Stimulated activated naive CD8-positive, alpha-beta T cell treated with anti-CD3 and anti-CD28 coated beads, Interleukin-15, Interleukin-2, amounts not matched to agents 100 ng/mL and 50 ng/mL, for 24 hours (primary cell): ENCODE results near the gene CRISP1.
"Not testable (repeated sequence)": the region's sequence is repeated elsewhere in the genome, so short reads cannot be mapped to it uniquely, and the experiment has no call there.

ENCODE experiments used
- H3K27ac Mint-ChIP-seq: one replicate; pipeline ENCODE4 v1.8.0; 2021; ENCODE audit warnings: mild to moderate bottlenecking, mixed read lengths
- H3K27me3 Mint-ChIP-seq: one replicate; pipeline ENCODE4 v1.8.0; 2021; ENCODE audit warnings: mixed read lengths
- H3K36me3 Mint-ChIP-seq: one replicate; pipeline ENCODE4 v1.8.0; 2021; ENCODE audit warnings: low read depth, mixed read lengths
- H3K4me1 Mint-ChIP-seq: one replicate; pipeline ENCODE4 v1.8.0; 2021; ENCODE audit warnings: low read depth, mixed read lengths
- H3K4me3 Mint-ChIP-seq: one replicate; pipeline ENCODE4 v1.8.0; 2021; ENCODE audit warnings: mild to moderate bottlenecking, mixed read lengths
- H3K9me3 Mint-ChIP-seq: one replicate; pipeline ENCODE4 v1.8.0; 2021; ENCODE audit warnings: mixed read lengths

Gene CRISP1

GRCh38 chr6:49866485-49866943 is at the start of gene CRISP1:
Gene CRISP1, minus strand, starts transcription at chr6:49866535. Its CDS starts 9,135 bp downstream, at chr6:49857400.
- Mint-ChIP-seq H3K27ac (no peak within 1 kb of the TSS), H3K36me3 (no peaks in the 10 kb centered on the region), H3K9me3 (peaks cover 14% of the 10 kb centered on the region), H3K4me1 (no peaks in the 10 kb centered on the region), H3K27me3 (no peaks in the 10 kb centered on the region), H3K4me3 (no peak within 1 kb of the TSS)

- no peak overlapping the region for H3K4me3 Mint-ChIP-seq
- no peaks in the 10 kb centered on the region for H3K36me3 Mint-ChIP-seq
- no peaks in the 10 kb centered on the region for H3K4me1 Mint-ChIP-seq
- H3K27me3 Mint-ChIP-seq, result no peaks in the 10 kb centered on the region
- H3K27ac Mint-ChIP-seq, result no peak overlapping the region
- H3K9me3 Mint-ChIP-seq, result peaks cover 3% of the 10 kb centered on the region
Observed at GRCh38 chr6:49915035-49915434, 48.7 kb upstream of the CRISP1 start.

GRCh38 chr6:49913636-49914375 is 47.5 kb upstream of the CRISP1 start:
- H3K27me3 Mint-ChIP-seq, result no peaks in the 10 kb centered on the region
- no peak overlapping the region for H3K4me3 Mint-ChIP-seq
- no peaks in the 10 kb centered on the region for H3K36me3 Mint-ChIP-seq
- no peak overlapping the region for H3K27ac Mint-ChIP-seq
- peaks cover 3% of the 10 kb centered on the region for H3K9me3 Mint-ChIP-seq
- H3K4me1 Mint-ChIP-seq, result no peaks in the 10 kb centered on the region

- no peaks in the 10 kb centered on the region for H3K36me3 Mint-ChIP-seq
- no peak overlapping the region for H3K4me3 Mint-ChIP-seq
- peaks cover 3% of the 10 kb centered on the region for H3K9me3 Mint-ChIP-seq
- H3K27ac Mint-ChIP-seq, result no peak overlapping the region
- no peaks in the 10 kb centered on the region for H3K27me3 Mint-ChIP-seq
- H3K4me1 Mint-ChIP-seq, result no peaks in the 10 kb centered on the region
Observed at GRCh38 chr6:49912196-49912595, 45.9 kb upstream of the CRISP1 start.

- H3K4me3 Mint-ChIP-seq, result no peak overlapping the region
- H3K36me3 Mint-ChIP-seq, result no peaks in the 10 kb centered on the region
- H3K27ac Mint-ChIP-seq, result no peak overlapping the region
- no peaks in the 10 kb centered on the region for H3K4me1 Mint-ChIP-seq
- no peaks in the 10 kb centered on the region for H3K27me3 Mint-ChIP-seq
- H3K9me3 Mint-ChIP-seq, result peaks cover 3% of the 10 kb centered on the region
Observed at GRCh38 chr6:49911252-49911651, 44.9 kb upstream of the CRISP1 start.

- H3K9me3 Mint-ChIP-seq, result peaks cover 3% of the 10 kb centered on the region
- H3K36me3 Mint-ChIP-seq, result no peaks in the 10 kb centered on the region
- no peaks in the 10 kb centered on the region for H3K27me3 Mint-ChIP-seq
- no peaks in the 10 kb centered on the region for H3K4me1 Mint-ChIP-seq
- no peak overlapping the region for H3K27ac Mint-ChIP-seq
- H3K4me3 Mint-ChIP-seq, result no peak overlapping the region
Observed at GRCh38 chr6:49909563-49909962, 43.2 kb upstream of the CRISP1 start.

- Mint-ChIP-seq H3K27ac (no peak overlapping the region), H3K9me3 (no peaks in the 10 kb centered on the region), H3K4me3 (no peak overlapping the region), H3K27me3 (no peaks in the 10 kb centered on the region), H3K36me3 (no peaks in the 10 kb centered on the region), H3K4me1 (no peaks in the 10 kb centered on the region)
Observed at GRCh38 chr6:49906526-49906925, 40.2 kb upstream of the CRISP1 start.

GRCh38 chr6:49905296-49905695 is 39.0 kb upstream of the CRISP1 start:
- H3K27ac Mint-ChIP-seq, result no peak overlapping the region
- H3K36me3 Mint-ChIP-seq, result no peaks in the 10 kb centered on the region
- no peak overlapping the region for H3K4me3 Mint-ChIP-seq
- H3K27me3 Mint-ChIP-seq, result no peaks in the 10 kb centered on the region
- H3K9me3 Mint-ChIP-seq, result no peaks in the 10 kb centered on the region
- no peaks in the 10 kb centered on the region for H3K4me1 Mint-ChIP-seq

- no peaks in the 10 kb centered on the region for H3K9me3 Mint-ChIP-seq
- H3K36me3 Mint-ChIP-seq, result no peaks in the 10 kb centered on the region
- H3K4me3 Mint-ChIP-seq, result no peak overlapping the region
- no peaks in the 10 kb centered on the region for H3K4me1 Mint-ChIP-seq
- no peak overlapping the region for H3K27ac Mint-ChIP-seq
- H3K27me3 Mint-ChIP-seq, result no peaks in the 10 kb centered on the region
Observed at GRCh38 chr6:49902856-49903255, 36.5 kb upstream of the CRISP1 start.

GRCh38 chr6:49898904-49899566 is 32.7 kb upstream of the CRISP1 start:
- Mint-ChIP-seq H3K36me3 (no peaks in the 10 kb centered on the region), H3K9me3 (peaks cover 7% of the 10 kb centered on the region), H3K4me3 (no peak overlapping the region), H3K27ac (no peak overlapping the region), H3K27me3 (no peaks in the 10 kb centered on the region), H3K4me1 (no peaks in the 10 kb centered on the region)

GRCh38 chr6:49895553-49895952 is 29.2 kb upstream of the CRISP1 start:
- not testable (repeated sequence) for H3K4me1 Mint-ChIP-seq, H3K27ac Mint-ChIP-seq, H3K27me3 Mint-ChIP-seq, H3K4me3 Mint-ChIP-seq, H3K36me3 Mint-ChIP-seq
- H3K9me3 Mint-ChIP-seq, result peaks cover 11% of the 10 kb centered on the region

- Mint-ChIP-seq H3K36me3 (no peaks in the 10 kb centered on the region), H3K4me3 (no peak overlapping the region), H3K9me3 (peaks cover 15% of the 10 kb centered on the region), H3K4me1 (no peaks in the 10 kb centered on the region), H3K27ac (no peak overlapping the region), H3K27me3 (no peaks in the 10 kb centered on the region)
Observed at GRCh38 chr6:49892280-49892679, 25.9 kb upstream of the CRISP1 start.

- Mint-ChIP-seq H3K27me3 (no peaks in the 10 kb centered on the region), H3K4me1 (no peaks in the 10 kb centered on the region), H3K27ac (no peak overlapping the region), H3K9me3 (peaks cover 19% of the 10 kb centered on the region), H3K36me3 (no peaks in the 10 kb centered on the region), H3K4me3 (no peak overlapping the region)
Observed at GRCh38 chr6:49890988-49891387, 24.7 kb upstream of the CRISP1 start.

GRCh38 chr6:49888742-49889431 is 22.6 kb upstream of the CRISP1 start:
- peaks cover 21% of the 10 kb centered on the region for H3K9me3 Mint-ChIP-seq
- no peaks in the 10 kb centered on the region for H3K36me3 Mint-ChIP-seq
- no peak overlapping the region for H3K27ac Mint-ChIP-seq
- no peak overlapping the region for H3K4me3 Mint-ChIP-seq
- H3K4me1 Mint-ChIP-seq, result no peaks in the 10 kb centered on the region
- H3K27me3 Mint-ChIP-seq, result no peaks in the 10 kb centered on the region

GRCh38 chr6:49868951-49869529 is 2.7 kb upstream of the CRISP1 start:
- Mint-ChIP-seq H3K27ac (no peak overlapping the region), H3K4me1 (no peaks in the 10 kb centered on the region), H3K4me3 (no peak overlapping the region), H3K27me3 (no peaks in the 10 kb centered on the region), H3K9me3 (peaks cover 14% of the 10 kb centered on the region), H3K36me3 (no peaks in the 10 kb centered on the region)
